SK-N-SH (cell line): ENCODE data around the gene ATP1A2. TPM values are rescaled to one million over a fixed set of nuclear protein-coding genes. Genes with fewer than 3 reads are reported as not detected.

ENCODE experiments used
- CTCF ChIA-PET: fragments of 300-600, 350-600 bp; formaldehyde crosslinking; extraction: SDS; loops from one replicate; lab custom pipeline; 2021; lab: Yijun Ruan, JAX
- POLR2A ChIA-PET: fragments of 350-600 bp; sonication (Branson Sonifier 250); formaldehyde crosslinking; extraction: SDS; loops from one replicate; lab custom pipeline; 2020; ENCODE audit warnings: antibody characterized with exemption, inconsistent platforms; lab: Yijun Ruan, JAX
- DNase-seq: peaks from one replicate; pipeline ENCODE4 v3.0.0; 2012
- H2AFZ ChIP-seq: fragments of 200-600 bp; sonication (generic); 2 replicates; pipeline ENCODE4 v1.8.1; 2016; ENCODE audit warnings: antibody characterized with exemption, mild to moderate bottlenecking, low read depth
- H3F3A ChIP-seq: fragments of 200-600 bp; sonication (generic); replicated peaks from 2 replicates; pipeline ENCODE3; 2016; ENCODE audit warnings: antibody characterized with exemption, mild to moderate bottlenecking; ENCODE audit not compliant: insufficient read depth
- H3K27ac ChIP-seq, 2 experiments: fragments of 200-500 bp in 1 of 2; fragments of 200-600 bp in 1 of 2; sonication (Bioruptor generic) in 1 of 2; sonication (generic), shearing (Covaris generic) in 1 of 2; 2 replicates each; pipeline versions ENCODE4 v1.5.1 to v1.6.1; 2014 to 2016; ENCODE audit warnings: low read depth in 2 of 2, inconsistent platforms in 1 of 2, low read length in 1 of 2, mild to moderate bottlenecking in 1 of 2, mixed read lengths in 1 of 2
- H3K27me3 ChIP-seq: fragments of 200-600 bp; sonication (generic), shearing (Covaris generic); 2 replicates; pipeline ENCODE4 v1.6.1; 2016; ENCODE audit warnings: mixed run types; ENCODE audit not compliant: insufficient read depth
- H3K36me3 ChIP-seq, 2 experiments: fragments of 200-500 bp in 1 of 2; fragments of 200-600 bp in 1 of 2; sonication (Bioruptor generic) in 1 of 2; sonication (generic) in 1 of 2; replicated peaks in 1 of 2; 2 replicates each; pipeline versions ENCODE3 to v1.5.1; 2014 to 2016; ENCODE audit warnings: low read length in 1 of 2, mild to moderate bottlenecking in 1 of 2; ENCODE audit not compliant: insufficient read depth in 2 of 2, control insufficient read depth in 1 of 2
- H3K4me1 ChIP-seq, 2 experiments: fragments of 200-500 bp in 1 of 2; fragments of 200-600 bp in 1 of 2; sonication (Bioruptor generic) in 1 of 2; sonication (generic), shearing (Covaris generic) in 1 of 2; 2 replicates each; pipeline versions ENCODE4 v1.5.1 to v1.6.1; 2014 to 2016; ENCODE audit warnings: low read depth in 1 of 2, low read length in 1 of 2, mixed run types in 1 of 2; ENCODE audit not compliant: insufficient read depth in 2 of 2, control insufficient read depth in 1 of 2
- H3K4me2 ChIP-seq: fragments of 200-600 bp; sonication (generic), shearing (Covaris generic); 2 replicates; pipeline ENCODE4 v1.6.1; 2017; ENCODE audit warnings: mixed run types
- H3K4me3 ChIP-seq, 2 experiments: fragments of 200-500 bp in 1 of 2; fragments of 200-600 bp in 1 of 2; sonication (Bioruptor generic) in 1 of 2; sonication (generic), shearing (Covaris generic) in 1 of 2; 2 replicates each; pipeline versions ENCODE4 v1.5.1 to v1.8.1; 2014 to 2016; ENCODE audit warnings: low read depth in 2 of 2, inconsistent platforms in 1 of 2, low read length in 1 of 2, mild to moderate bottlenecking in 1 of 2, mixed read lengths in 1 of 2, moderate library complexity in 1 of 2
- H3K79me2 ChIP-seq: fragments of 200-600 bp; sonication (generic); 2 replicates; pipeline ENCODE4 v1.8.1; 2017; ENCODE audit warnings: mild to moderate bottlenecking; ENCODE audit not compliant: insufficient read depth
- H3K9ac ChIP-seq: fragments of 200-600 bp; sonication (generic); 2 replicates; pipeline ENCODE4 v1.6.1; 2017; ENCODE audit warnings: mixed run types
- H3K9me2 ChIP-seq: fragments of 200-600 bp; sonication (generic); 2 replicates; pipeline ENCODE4 v1.6.1; 2017; ENCODE audit warnings: mixed run types
- H3K9me3 ChIP-seq: fragments of 200-600 bp; sonication (generic); 2 replicates; pipeline ENCODE4 v1.6.1; 2017; ENCODE audit warnings: mixed run types, mild to moderate bottlenecking, moderate library complexity
- H4K20me1 ChIP-seq: fragments of 200-600 bp; sonication (generic); 2 replicates; pipeline ENCODE4 v1.6.1; 2017; ENCODE audit warnings: mild to moderate bottlenecking, mixed run types; ENCODE audit not compliant: insufficient read depth
- ELF1 ChIP-seq: IDR thresholded peaks from 2 replicates; pipeline ENCODE4 v1.4.0; 2012
- EP300 ChIP-seq, 2 experiments: IDR thresholded peaks; 2 replicates each; pipeline versions ENCODE4 v1.4.0 to v1.6.1; 2012; ENCODE audit warnings: borderline replicate concordance in 1 of 2, low read depth in 1 of 2, low read length in 1 of 2
- FOSL2 ChIP-seq: IDR thresholded peaks from 2 replicates; pipeline ENCODE4 v1.4.0; 2012; ENCODE audit warnings: low read depth, mild to moderate bottlenecking, moderate library complexity, borderline replicate concordance
- FOXJ3 ChIP-seq: sonication (generic); formaldehyde crosslinking; IDR thresholded peaks from 2 replicates; pipeline ENCODE4 v1.5.1; 2020; ENCODE audit warnings: mild to moderate bottlenecking, missing genetic modification reagents
- FOXM1 ChIP-seq: IDR thresholded peaks from 2 replicates; pipeline ENCODE4 v1.4.0; 2012; ENCODE audit warnings: low read depth, mild to moderate bottlenecking
- GABPA ChIP-seq: IDR thresholded peaks from 2 replicates; pipeline ENCODE4 v1.4.0; 2012; ENCODE audit warnings: low read depth, mild to moderate bottlenecking
- GATA2 ChIP-seq: sonication (generic); formaldehyde crosslinking; IDR thresholded peaks from 2 replicates; pipeline ENCODE4 v1.5.0; 2020; ENCODE audit warnings: mild to moderate bottlenecking, missing genetic modification reagents
- JUND ChIP-seq: IDR thresholded peaks from 2 replicates; pipeline ENCODE4 v1.4.0; 2012
- MXI1 ChIP-seq: IDR thresholded peaks from 2 replicates; pipeline ENCODE4 v1.6.1; 2012; ENCODE audit warnings: mild to moderate bottlenecking, low read depth, low read length, improper control_type of control experiment
- NFIC ChIP-seq: IDR thresholded peaks from 2 replicates; pipeline ENCODE4 v1.4.0; 2012; ENCODE audit warnings: borderline replicate concordance
- NRF1 ChIP-seq: IDR thresholded peaks from 2 replicates; pipeline ENCODE4 v1.6.1; 2012; ENCODE audit warnings: low read depth, mild to moderate bottlenecking, low read length
- POLR2AphosphoS5 ChIP-seq: IDR thresholded peaks from 2 replicates; pipeline ENCODE4 v1.6.1; 2012; ENCODE audit warnings: low read depth, low read length
- RAD21 ChIP-seq: IDR thresholded peaks from 2 replicates; pipeline ENCODE4 v1.6.1; 2012; ENCODE audit warnings: mild to moderate bottlenecking, low read length
- RFX5 ChIP-seq: IDR thresholded peaks from 2 replicates; pipeline ENCODE4 v1.6.1; 2012; ENCODE audit warnings: mild to moderate bottlenecking, improper control_type of control experiment, low read length
- RXRA ChIP-seq: IDR thresholded peaks from 2 replicates; pipeline ENCODE4 v1.4.0; 2012; ENCODE audit warnings: low read depth, mild to moderate bottlenecking, borderline replicate concordance
- SMC3 ChIP-seq: IDR thresholded peaks from 2 replicates; pipeline ENCODE4 v1.6.1; 2012; ENCODE audit warnings: low read depth, low read length, improper control_type of control experiment
- WGBS: methylation state at CpG from one replicate; pipeline ENCODE4 v1.1.6; 2017; ENCODE audit warnings: low lambda C conversion rate; 5-methylcytosine and 5-hydroxymethylcytosine counted together
- polyA plus RNA-seq, 3 experiments: library from polyadenylated mRNA; depleted of rRNA; stranded (reverse); fragments of >200 nt; gene quantifications; 2 replicates each; pipeline ENCODE4 v1.2.3, GENCODE V29; 2012
- TF ChIP-seq, protein P1 (sequence below): IDR thresholded peaks from 2 replicates; pipeline ENCODE4 v1.4.0; 2012; ENCODE audit warnings: low read depth, borderline replicate concordance
- TF ChIP-seq, protein P2 (sequence below): IDR thresholded peaks from 2 replicates; pipeline ENCODE4 v1.4.0; 2012; ENCODE audit warnings: low read depth
- TF ChIP-seq, protein P3 (sequence below): IDR thresholded peaks from 2 replicates; pipeline ENCODE4; 2012
- TF ChIP-seq, protein P4 (sequence below): IDR thresholded peaks from 2 replicates; pipeline ENCODE4 v1.6.1; 2012; ENCODE audit warnings: mild to moderate bottlenecking, low read depth, low read length, moderate library complexity

ATP1A2 gene
- polyA plus RNA-seq, 1 of the 3 experiments (the other 2 are of a cell fraction), result 0.07 TPM

DNA sequence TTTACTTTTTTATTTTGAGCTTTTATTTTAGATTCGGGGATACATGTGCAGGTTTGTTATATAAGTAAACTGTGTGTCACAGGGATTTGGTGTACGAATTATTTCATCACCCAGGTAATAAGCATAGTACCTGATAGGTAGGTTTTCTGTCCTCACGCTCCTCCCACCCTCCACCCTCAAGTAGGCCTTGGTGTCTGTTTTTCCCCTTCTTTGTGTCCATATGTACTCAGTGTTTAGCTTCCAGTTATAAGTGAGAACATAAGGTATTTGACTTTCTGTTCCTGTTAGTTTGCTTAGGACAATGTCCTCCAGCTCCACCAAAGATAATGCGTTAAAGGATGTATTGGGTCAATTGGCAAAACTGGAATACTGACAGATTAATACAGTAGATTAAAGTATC lies 41.6 kb downstream of the ATP1A2 start:
- no peaks in the 10 kb centered on the region for H3F3A ChIP-seq
- ChIA-PET CTCF (interaction anchor here (1.2 to 2.1 kb wide), 3 partner anchors 9 to 56 kb away, joined by 3 to 4 read pairs (median 3); no protein-coding TSS in a partner anchor), POLR2A (no interaction called here)
- 62% methylated on average over 4 of the region's 4 CpGs for WGBS
- no peak overlapping the region for H3K4me2 ChIP-seq
- TF ChIP-seq, protein P1, sequence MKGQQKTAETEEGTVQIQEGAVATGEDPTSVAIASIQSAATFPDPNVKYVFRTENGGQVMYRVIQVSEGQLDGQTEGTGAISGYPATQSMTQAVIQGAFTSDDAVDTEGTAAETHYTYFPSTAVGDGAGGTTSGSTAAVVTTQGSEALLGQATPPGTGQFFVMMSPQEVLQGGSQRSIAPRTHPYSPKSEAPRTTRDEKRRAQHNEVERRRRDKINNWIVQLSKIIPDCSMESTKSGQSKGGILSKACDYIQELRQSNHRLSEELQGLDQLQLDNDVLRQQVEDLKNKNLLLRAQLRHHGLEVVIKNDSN, result no peak
- no peak for TF ChIP-seq NFIC
- no peak for TF ChIP-seq JUND
- no peak for TF ChIP-seq EP300 (IDR thresholded peaks at IDR 0.05; ENCODE audit: borderline replicate concordance in 1 of 2, low read depth in 1 of 2, low read length in 1 of 2)
- no peak for TF ChIP-seq GABPA
- no peak for TF ChIP-seq RXRA
- no peak for TF ChIP-seq FOXJ3
- no peak for TF ChIP-seq MXI1
- TF ChIP-seq ELF1, result no peak
- TF ChIP-seq FOXM1, result no peak
- TF ChIP-seq, protein P2, sequence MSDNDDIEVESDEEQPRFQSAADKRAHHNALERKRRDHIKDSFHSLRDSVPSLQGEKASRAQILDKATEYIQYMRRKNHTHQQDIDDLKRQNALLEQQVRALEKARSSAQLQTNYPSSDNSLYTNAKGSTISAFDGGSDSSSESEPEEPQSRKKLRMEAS, result no peak
- TF ChIP-seq, protein P3, sequence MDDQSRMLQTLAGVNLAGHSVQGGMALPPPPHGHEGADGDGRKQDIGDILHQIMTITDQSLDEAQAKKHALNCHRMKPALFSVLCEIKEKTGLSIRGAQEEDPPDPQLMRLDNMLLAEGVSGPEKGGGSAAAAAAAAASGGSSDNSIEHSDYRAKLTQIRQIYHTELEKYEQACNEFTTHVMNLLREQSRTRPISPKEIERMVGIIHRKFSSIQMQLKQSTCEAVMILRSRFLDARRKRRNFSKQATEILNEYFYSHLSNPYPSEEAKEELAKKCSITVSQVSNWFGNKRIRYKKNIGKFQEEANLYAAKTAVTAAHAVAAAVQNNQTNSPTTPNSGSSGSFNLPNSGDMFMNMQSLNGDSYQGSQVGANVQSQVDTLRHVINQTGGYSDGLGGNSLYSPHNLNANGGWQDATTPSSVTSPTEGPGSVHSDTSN, result no peak
- TF ChIP-seq POLR2AphosphoS5, result no peak
- no peak for TF ChIP-seq FOSL2
- TF ChIP-seq RFX5, result no peak
- TF ChIP-seq SMC3, result no peak
- TF ChIP-seq RAD21, result no peak
- TF ChIP-seq GATA2 (CRISPR knock-in tag), result no peak
- no peak for TF ChIP-seq NRF1
- TF ChIP-seq, protein P4, sequence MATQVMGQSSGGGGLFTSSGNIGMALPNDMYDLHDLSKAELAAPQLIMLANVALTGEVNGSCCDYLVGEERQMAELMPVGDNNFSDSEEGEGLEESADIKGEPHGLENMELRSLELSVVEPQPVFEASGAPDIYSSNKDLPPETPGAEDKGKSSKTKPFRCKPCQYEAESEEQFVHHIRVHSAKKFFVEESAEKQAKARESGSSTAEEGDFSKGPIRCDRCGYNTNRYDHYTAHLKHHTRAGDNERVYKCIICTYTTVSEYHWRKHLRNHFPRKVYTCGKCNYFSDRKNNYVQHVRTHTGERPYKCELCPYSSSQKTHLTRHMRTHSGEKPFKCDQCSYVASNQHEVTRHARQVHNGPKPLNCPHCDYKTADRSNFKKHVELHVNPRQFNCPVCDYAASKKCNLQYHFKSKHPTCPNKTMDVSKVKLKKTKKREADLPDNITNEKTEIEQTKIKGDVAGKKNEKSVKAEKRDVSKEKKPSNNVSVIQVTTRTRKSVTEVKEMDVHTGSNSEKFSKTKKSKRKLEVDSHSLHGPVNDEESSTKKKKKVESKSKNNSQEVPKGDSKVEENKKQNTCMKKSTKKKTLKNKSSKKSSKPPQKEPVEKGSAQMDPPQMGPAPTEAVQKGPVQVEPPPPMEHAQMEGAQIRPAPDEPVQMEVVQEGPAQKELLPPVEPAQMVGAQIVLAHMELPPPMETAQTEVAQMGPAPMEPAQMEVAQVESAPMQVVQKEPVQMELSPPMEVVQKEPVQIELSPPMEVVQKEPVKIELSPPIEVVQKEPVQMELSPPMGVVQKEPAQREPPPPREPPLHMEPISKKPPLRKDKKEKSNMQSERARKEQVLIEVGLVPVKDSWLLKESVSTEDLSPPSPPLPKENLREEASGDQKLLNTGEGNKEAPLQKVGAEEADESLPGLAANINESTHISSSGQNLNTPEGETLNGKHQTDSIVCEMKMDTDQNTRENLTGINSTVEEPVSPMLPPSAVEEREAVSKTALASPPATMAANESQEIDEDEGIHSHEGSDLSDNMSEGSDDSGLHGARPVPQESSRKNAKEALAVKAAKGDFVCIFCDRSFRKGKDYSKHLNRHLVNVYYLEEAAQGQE, result no peak
- TF ChIP-seq, all 33 proteins: peak for 0
- Histone ChIP-seq H3K9ac (no peak overlapping the region), H3K79me2 (no peaks in the 10 kb centered on the region), H3K9me2 (no peaks in the 10 kb centered on the region), H3K27me3 (no peaks in the 10 kb centered on the region; the same call in 1 of the 2 replicates), H2AFZ (no peak overlapping the region), H3K9me3 (no peaks in the 10 kb centered on the region), H3K36me3 (no peaks in the 10 kb centered on the region), H3K27ac (no peak overlapping the region), H3K4me1 (no peaks in the 10 kb centered on the region), H4K20me1 (no peaks in the 10 kb centered on the region), H3K4me3 (no peak overlapping the region)
- no peak for DNase-seq
